ENCODE measurements around the gene PARD3B. TPM values are rescaled to one million over a fixed set of nuclear protein-coding genes. Genes with fewer than 3 reads are reported as not detected.

PARD3B gene
- total RNA-seq, 2 experiments from 2014 or later, result 0.11 to 0.88 TPM

- DNase-seq, result no peak
- intact Hi-C loops (cut with micrococcal nuclease), result no loop called here
- no peak for TF ChIP-seq CTCF (IDR thresholded peaks at IDR 0.05)
- Mint-ChIP-seq H3K27ac (no peak overlapping the region), H3K9me3 (no peaks in the 10 kb centered on the region), H3K27me3 (peaks cover 4% of the 10 kb centered on the region), H3K4me1 (ENCODE audit: low read depth) (no peaks in the 10 kb centered on the region), H3K36me3 (ENCODE audit: low read depth) (no peaks in the 10 kb centered on the region), H3K4me3 (no peak overlapping the region)
- ATAC-seq, result no peak
- ChIA-PET CTCF (no interaction called here), POLR2A (no interaction called here)
Measured at GRCh38 chr2:204514439-204514838, 30.8 kb upstream of the PARD3B start.

DNA sequence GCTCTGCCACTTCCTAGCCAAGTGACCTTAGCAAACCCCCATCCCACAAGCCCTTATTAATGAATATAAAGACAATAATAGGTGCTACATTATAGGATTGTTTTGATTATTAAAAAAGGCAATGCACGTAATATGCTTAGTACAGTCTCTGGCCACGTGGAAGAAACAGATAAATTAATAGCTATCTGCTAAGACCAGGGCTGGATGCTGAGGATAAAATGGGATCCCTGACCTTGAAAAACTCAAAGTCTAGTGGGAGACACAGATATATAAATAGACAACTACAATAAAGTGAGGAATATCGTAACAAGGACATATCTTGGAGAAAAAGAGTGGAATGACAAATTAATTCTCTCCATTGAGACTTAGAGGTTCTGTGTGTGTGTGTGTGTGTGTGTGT lies 29.9 kb upstream of the PARD3B start:
- Mint-ChIP-seq H3K9me3 (no peaks in the 10 kb centered on the region), H3K4me1 (ENCODE audit: low read depth) (no peaks in the 10 kb centered on the region), H3K27me3 (peaks cover 4% of the 10 kb centered on the region), H3K36me3 (ENCODE audit: low read depth) (no peaks in the 10 kb centered on the region), H3K27ac (no peak overlapping the region), H3K4me3 (no peak overlapping the region)
- intact Hi-C loops (cut with micrococcal nuclease), result no loop called here
- ChIA-PET CTCF (no interaction called here), POLR2A (no interaction called here)
- TF ChIP-seq CTCF (IDR thresholded peaks at IDR 0.05), result no peak
- no peak for DNase-seq
- ATAC-seq, result no peak

DNA sequence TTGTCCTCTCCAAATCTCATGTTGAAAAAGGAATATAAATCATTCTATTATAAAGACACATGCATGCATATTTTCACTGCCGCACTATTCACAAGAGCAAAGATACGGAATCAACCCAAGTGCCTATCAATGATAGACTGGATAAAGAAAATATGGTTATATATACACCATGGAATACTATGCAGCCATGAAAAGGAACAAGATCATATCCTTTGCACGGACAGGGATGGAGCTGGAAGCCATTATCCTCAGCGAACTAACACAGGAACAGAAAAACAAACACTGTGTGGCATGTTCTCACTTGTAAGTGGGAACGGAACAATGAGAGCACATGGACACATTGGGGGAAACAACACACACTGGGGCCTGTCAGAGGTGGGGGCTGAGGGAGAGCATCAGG lies 28.1 kb upstream of the PARD3B start:
- no peak for TF ChIP-seq CTCF (IDR thresholded peaks at IDR 0.05)
- ATAC-seq (no peak), DNase-seq (no peak)
- intact Hi-C loops (cut with micrococcal nuclease), result no loop called here
- Mint-ChIP-seq H3K27ac (no peak overlapping the region), H3K27me3 (peaks cover 3% of the 10 kb centered on the region), H3K36me3 (ENCODE audit: low read depth) (no peaks in the 10 kb centered on the region), H3K4me3 (no peak overlapping the region), H3K9me3 (no peaks in the 10 kb centered on the region), H3K4me1 (ENCODE audit: low read depth) (no peaks in the 10 kb centered on the region)
- POLR2A ChIA-PET, result no interaction called here
- CTCF ChIA-PET, result interaction anchor here (1.0 kb wide), 1 partner anchor 1295 kb away, joined by 3 read pairs; no protein-coding TSS in a partner anchor

- POLR2A ChIA-PET, result interaction anchor here (1.2 kb wide), 1 partner anchor 15 kb away, joined by 4 read pairs; no protein-coding TSS in a partner anchor
- no peaks in the 10 kb centered on the region for H3K27me3 Mint-ChIP-seq
Measured at GRCh38 chr2:204529795-204530463, 15.3 kb upstream of the PARD3B start.

More at GRCh38 chr2:204529795-204530463, 15.3 kb upstream of the PARD3B start:
- Mint-ChIP-seq H3K36me3 (ENCODE audit: low read depth) (no peaks in the 10 kb centered on the region), H3K4me3 (no peak overlapping the region), H3K9me3 (no peaks in the 10 kb centered on the region), H3K27ac (no peak overlapping the region), H3K4me1 (ENCODE audit: low read depth) (no peaks in the 10 kb centered on the region)
- TF ChIP-seq CTCF (IDR thresholded peaks at IDR 0.05), result no peak
- ATAC-seq (no peak), DNase-seq (no peak)
- intact Hi-C loops (cut with micrococcal nuclease), result no loop called here
- CTCF ChIA-PET, result no interaction called here
